HG03342 (cell line): Measurements from ENCODE around the gene GAP43.

Experiments used
- ATAC-seq: cut with Tn5 transposase; IDR thresholded peaks from one replicate; pipeline ENCODE4 v1.9.1; 2021; ENCODE audit warnings: mild to moderate bottlenecking, moderate library complexity; ENCODE audit not compliant: unreplicated experiment

GAP43 gene

GRCh38 chr3:115627180-115628074, 4.1 kb downstream of the GAP43 start:
- peak; percentile 81 for ATAC-seq

GRCh38 chr3:115628075-115628412, 4.7 kb downstream of the GAP43 start:
- peak; percentile 46 for ATAC-seq

- no peak for ATAC-seq
Observed at GRCh38 chr3:115630850-115631249, 7.5 kb downstream of the GAP43 start.

- ATAC-seq, result no peak
Observed at GRCh38 chr3:115632026-115632425, 8.7 kb downstream of the GAP43 start.

- no peak for ATAC-seq
Observed at GRCh38 chr3:115633467-115633866, 10.2 kb downstream of the GAP43 start.

GRCh38 chr3:115634052-115634451, 10.7 kb downstream of the GAP43 start:
- no peak for ATAC-seq

GRCh38 chr3:115635406-115635805, 12.1 kb downstream of the GAP43 start:
- no peak for ATAC-seq

- no peak for ATAC-seq
Observed at GRCh38 chr3:115638241-115638640, 14.9 kb downstream of the GAP43 start.

GRCh38 chr3:115638991-115639390, 15.7 kb downstream of the GAP43 start:
- no peak for ATAC-seq

- no peak for ATAC-seq
Observed at GRCh38 chr3:115644391-115644790, 21.1 kb downstream of the GAP43 start.

- no peak for ATAC-seq
Observed at GRCh38 chr3:115646027-115646690, 22.8 kb downstream of the GAP43 start.

- ATAC-seq, result no peak
Observed at GRCh38 chr3:115648559-115648958, 25.2 kb downstream of the GAP43 start.

- ATAC-seq, result peak; percentile 49
Observed at GRCh38 chr3:115651087-115651486, 27.8 kb downstream of the GAP43 start.

- no peak for ATAC-seq
Observed at GRCh38 chr3:115651599-115651998, 28.3 kb downstream of the GAP43 start.

- ATAC-seq, result peak; percentile 56
Observed at GRCh38 chr3:115652738-115653137, 29.4 kb downstream of the GAP43 start.

GRCh38 chr3:115655761-115656282, 32.5 kb downstream of the GAP43 start:
- peak; percentile 18 for ATAC-seq

GRCh38 chr3:115657168-115657567, 33.9 kb downstream of the GAP43 start:
- no peak for ATAC-seq

GRCh38 chr3:115658032-115658336, 34.7 kb downstream of the GAP43 start:
- ATAC-seq, result no peak

- peak; percentile 80 for ATAC-seq
Observed at GRCh38 chr3:115658337-115659181, 35.2 kb downstream of the GAP43 start.

- peak; percentile 25 for ATAC-seq
Observed at GRCh38 chr3:115659253-115660220, 36.2 kb downstream of the GAP43 start.
